ENCODE results near the gene BRCA1.
"Not testable (repeated sequence)": the region's sequence is repeated elsewhere in the genome, so short reads cannot be mapped to it uniquely, and the experiment has no call there.

The BRCA1 gene

GRCh38 chr17:43068570-43069367, 56.4 kb downstream of the BRCA1 start:
- DNase-seq: no peak

DNA sequence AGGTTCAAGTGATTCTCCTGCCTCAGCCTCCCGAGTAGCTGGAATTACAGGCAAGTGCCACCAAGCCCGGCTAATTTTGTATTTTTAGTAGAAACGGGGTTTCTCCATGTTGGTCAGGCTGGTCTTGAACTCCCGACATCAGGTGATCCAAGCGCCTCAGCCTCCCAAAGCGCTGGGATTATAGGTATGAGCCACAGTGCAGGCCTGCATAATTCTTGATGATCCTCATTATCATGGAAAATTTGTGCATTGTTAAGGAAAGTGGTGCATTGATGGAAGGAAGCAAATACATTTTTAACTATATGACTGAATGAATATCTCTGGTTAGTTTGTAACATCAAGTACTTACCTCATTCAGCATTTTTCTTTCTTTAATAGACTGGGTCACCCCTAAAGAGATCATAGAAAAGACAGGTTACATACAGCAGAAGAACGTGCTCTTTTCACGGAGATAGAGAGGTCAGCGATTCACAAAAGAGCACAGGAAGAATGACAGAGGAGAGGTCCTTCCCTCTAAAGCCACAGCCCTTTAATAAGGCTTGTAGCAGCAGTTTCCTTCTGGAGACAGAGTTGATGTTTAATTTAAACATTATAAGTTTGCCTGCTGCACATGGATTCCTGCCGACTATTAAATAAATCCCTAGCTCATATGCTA, 62.1 kb downstream of the BRCA1 start:
- DNase-seq: no peak

GRCh38 chr17:43056051-43056450, 69.1 kb downstream of the BRCA1 start:
- no peak for DNase-seq

GRCh38 chr17:43053008-43053407, 72.2 kb downstream of the BRCA1 start:
- not testable (repeated sequence) for DNase-seq

DNA sequence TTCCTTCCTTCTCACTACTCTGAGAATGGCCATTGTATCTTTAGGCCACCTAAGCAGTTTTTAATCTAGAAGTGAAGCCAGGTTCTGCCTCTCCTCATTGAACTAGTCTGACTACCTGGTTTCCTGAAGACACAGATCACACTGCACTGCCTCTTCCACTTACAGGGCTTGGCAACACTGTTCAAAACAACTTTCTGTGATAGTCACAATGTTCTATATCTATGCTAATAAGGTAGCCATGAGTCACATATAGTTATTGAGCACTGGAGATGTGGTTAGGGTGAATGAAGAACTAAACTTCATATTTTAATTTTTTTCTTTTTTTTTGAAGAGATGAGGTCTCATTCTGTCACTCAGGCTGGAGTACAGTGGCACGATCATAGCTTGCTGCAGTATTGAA, 73.2 kb downstream of the BRCA1 start:
- DNase-seq: no peak

GRCh38 chr17:43044024-43044423, 81.1 kb downstream of the BRCA1 start:
- DNase-seq: no peak

- no peak for DNase-seq
Measured at GRCh38 chr17:43043307-43043706, 81.9 kb downstream of the BRCA1 start.

DNA sequence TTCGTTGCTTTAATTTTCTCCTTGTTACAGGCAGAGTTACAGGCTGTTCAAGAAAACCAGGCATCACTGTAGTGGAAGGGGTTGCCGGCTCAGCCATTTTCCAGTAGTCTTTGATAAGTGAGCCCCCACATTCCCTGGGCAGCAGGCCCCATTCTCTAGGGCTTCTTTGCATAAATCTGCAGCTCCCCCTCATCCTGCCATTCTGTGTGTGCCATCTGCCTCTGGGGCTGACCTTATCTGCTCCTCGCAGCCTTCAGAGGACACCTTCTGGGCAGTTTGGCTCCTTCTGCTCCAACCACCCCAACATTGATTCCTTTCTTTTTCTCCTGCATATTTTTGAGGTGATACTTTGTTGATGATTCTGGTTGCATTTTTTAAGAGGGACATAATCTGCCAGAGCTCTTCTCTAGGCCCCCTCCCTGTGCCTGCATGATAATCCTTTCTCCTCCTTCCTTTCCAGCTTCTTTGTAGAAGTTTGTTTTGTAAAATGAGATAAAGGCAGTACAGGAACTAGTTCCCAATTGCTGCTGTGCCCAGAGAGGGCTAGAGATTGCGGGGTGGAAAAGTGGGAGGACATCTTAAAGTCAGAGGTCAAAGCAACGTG, 83.0 kb downstream of the BRCA1 start:
- DNase-seq: no peak

GRCh38 chr17:43040655-43041054, 84.5 kb downstream of the BRCA1 start:
- no peak for DNase-seq

- no peak for DNase-seq
Measured at GRCh38 chr17:43039646-43040045, 85.5 kb downstream of the BRCA1 start.

- no peak for DNase-seq
Measured at GRCh38 chr17:43034894-43035293, 90.3 kb downstream of the BRCA1 start.

DNA sequence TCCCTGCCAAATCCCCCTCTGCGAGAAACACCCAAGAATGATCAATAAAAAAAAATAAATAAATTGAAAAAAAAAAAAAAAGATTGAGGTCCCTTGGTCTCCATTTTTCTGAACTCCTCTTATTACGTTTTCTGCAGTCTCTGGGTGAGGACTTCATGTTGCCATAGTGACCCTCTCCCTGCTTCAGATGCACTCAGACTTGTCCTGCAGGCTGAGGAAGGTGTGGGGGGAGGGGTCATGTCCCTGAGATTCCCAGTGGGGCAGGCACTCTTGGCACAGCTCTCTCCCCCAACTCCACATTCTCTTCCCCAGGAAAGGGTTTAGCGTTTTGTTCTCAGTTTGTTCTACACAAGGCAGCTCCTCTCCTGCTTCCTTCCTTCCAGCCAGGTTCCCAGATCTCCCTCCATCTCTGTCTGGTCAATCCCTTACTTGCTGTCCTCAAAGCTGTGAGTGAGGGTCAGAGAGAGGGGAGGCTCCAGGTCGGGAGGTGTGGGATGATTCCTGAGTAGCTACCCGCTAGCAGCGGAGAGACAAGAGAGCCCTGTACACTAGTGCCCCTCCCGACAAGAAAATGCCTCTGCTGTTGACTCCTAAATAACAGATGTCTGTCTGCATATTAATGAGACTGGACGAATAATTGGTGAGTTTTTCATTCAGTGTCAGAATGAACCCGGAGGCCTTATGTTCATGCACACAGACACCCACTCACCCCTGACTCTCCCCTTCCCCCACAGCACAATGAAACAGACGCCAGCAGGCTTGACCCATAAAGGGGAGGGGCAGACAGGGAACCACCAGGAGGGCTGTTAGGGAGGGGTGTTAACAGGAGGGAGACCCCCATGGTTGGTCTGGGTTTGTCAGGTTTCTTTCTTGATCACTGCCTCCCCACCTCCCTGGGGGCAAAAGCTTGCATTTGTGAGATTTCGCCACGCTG, 90.9 kb downstream of the BRCA1 start:
- peak in 1 of 2 experiments; percentile 31 for DNase-seq

DNA sequence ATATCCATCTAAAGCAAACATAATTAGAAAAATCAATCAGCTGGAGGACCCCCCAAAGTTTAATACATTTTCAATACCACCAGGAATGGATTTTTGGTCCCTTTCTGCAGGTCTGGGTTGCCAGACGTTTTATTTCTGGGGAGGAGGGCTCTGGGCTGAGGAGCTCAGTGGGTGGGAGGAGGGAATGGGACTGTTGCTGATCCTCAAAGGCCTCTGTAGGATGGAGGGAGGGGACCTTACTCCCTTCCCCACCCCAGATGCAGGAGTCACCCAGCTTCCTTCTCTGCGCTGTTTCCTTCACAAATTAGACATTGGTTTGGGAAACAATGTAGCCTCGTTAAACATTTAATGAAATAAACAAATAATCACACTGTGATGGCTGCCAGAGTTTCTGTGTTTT, 93.5 kb downstream of the BRCA1 start:
- no peak for DNase-seq

DNA sequence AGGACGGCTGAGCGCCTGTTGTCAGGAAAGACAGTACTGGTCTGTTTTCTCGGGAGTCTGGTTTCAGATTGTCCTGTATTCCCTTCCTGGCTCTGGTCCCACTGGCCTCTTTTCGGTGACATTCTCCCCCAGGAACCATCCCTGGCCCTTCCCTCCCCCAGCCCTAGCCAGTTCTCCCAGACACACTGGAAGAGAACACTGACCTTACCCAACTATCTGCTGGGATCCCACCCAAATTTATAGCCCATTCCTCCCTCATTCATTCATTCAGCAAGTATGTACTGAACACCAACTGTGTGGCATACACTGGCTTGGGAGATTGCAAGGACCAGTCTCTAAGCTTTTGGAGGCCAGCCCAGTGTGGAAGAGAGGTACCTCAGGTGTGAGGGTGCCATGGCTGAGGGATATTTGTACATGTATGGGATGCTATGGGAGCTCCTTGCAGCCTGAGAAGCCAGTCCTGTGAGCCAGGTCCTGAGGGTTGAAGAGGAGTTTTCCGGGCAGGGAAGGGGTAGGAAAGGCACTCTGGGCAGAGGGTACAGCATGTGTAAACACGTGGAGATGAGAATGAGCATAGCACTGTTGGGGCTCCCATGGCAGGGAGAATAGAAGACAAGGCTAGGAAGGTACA, 94.9 kb downstream of the BRCA1 start:
- no peak for DNase-seq

GRCh38 chr17:43028221-43028861, 96.8 kb downstream of the BRCA1 start:
- DNase-seq: no peak

GRCh38 chr17:43027091-43028032, 97.8 kb downstream of the BRCA1 start:
- no peak for DNase-seq

- DNase-seq: no peak
Measured at GRCh38 chr17:43026595-43026994, 98.6 kb downstream of the BRCA1 start.

DNA sequence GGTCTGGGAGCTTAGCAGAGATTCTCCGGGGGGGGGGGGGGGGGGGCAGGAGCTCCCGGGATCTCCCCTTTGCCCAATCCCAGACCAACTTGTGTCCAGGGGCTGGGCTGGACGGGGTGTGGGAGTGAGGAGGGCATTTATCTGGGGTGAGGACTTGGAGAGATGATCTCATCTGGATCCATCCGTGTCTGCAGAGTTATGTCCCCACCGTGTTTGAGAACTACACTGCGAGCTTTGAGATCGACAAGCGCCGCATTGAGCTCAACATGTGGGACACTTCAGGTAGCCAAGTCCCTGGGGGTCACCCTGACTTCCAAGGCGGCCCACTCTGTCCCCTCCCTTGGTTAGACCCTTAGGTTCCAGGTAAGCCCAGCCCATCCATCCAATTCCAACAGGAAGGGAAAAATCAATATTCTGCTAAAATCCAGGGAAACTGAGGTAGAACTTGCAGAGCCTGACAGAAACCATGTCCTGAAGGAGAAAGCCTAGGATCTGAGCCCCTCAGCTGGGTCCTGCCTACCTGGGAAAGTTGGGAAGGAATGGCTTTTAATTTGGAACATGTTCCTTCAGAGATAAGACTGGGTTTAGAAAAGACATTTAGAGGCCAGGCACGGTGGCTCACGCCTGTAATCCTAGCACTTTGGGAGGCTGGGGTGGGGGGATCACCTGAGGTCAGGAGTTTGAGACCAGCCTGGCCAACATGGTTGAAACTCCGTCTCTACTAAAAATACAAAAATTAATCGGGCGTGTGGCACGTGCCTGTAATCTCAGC, 99.2 kb downstream of the BRCA1 start:
- no peak for DNase-seq

DNA sequence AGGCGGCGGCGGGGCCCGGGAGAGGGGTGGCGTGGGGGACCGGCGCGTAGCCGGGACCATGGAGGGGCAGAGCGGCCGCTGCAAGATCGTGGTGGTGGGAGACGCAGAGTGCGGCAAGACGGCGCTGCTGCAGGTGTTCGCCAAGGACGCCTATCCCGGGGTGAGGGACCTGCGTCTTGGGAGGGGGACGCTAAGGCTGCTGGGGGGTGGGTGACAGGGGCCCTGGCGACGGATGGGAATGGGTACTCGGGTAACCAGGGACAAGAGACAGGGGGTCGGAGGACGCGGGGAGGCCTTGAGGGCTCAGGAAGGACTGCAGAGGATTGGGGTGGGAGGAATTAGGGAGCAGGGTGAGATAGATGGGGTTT, 99.9 kb downstream of the BRCA1 start:
- no peak for DNase-seq
